NCI-H128 (cell line): ENCODE measurements around the gene LRGUK.

Experiments used
- DNase-seq: peaks from one replicate; lab custom pipeline; 2025; ENCODE audit not compliant: unreplicated experiment; lab: John Stamatoyannopoulos, UW

Gene LRGUK

DNA sequence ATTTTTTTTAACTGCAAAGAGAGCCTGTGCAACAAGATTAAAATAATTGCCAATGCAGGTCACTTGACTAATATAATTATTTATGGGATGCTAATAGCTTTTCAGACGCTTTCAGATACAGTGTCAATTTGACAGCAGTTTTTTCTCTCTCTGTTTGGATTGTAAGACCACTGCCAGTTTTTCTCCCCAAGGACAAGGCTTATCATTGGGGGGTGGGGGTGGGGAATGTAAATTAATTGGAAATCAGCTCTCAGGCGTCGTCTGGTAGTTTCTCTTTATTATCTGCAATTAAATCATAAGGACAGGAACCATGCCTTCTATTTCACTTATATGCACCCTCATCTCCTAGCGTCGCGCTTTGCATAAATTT is 559 bp upstream of the LRGUK start:
- DNase-seq, result no peak

GRCh38 chr7:134128829-134129228 is 1.7 kb downstream of the LRGUK start:
- no peak for DNase-seq

DNA sequence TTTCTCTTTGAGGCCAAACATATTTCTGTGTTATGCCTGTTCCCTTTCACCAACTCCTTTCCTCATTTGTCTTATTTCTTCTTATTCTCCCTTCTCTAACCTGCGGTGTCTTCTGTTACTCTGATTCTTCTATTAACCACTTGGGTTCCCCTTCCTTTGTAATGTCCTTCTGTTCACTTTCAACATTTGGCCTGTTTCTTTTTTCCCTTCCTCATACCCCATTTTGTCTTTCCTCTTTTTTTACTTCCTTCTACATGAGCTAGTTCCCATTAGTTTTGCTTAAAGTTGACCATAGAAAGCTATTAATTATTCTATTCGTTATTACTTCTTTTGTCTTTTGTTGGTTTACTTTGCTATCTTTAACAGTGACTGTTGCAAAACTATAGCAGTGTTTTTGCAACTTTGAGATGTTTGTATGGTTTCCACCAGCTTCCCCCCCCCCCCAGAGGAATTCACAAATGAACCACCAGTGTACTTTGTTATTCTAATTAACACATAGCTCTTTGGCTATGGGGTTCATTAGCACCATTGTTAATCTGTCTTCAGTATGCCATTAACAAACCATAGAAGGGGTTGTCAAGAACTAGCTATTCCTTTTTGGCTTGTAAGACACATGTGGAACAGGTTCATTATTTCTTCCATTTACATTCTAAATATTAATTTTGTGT is 2.9 kb downstream of the LRGUK start:
- DNase-seq, result no peak

DNA sequence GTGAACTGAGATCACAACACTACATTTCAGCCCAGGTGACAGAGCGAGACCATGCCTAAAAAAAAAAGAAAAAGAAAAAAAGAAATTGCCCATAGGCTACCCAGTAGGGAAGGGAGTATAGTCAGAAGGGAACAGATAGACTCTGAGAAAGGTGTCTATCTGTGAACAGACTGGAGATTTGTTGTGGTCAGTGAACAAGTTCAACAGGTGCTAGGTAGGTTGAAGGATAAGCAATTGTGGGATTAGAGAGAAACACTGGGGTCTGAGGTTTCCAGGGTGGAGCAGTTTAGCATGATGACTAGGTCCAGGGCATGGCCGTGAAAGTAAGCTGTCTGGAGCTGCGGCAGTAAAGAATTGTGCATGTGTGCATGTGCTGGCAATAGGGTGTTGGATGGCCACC is 6.9 kb downstream of the LRGUK start:
- no peak for DNase-seq

DNA sequence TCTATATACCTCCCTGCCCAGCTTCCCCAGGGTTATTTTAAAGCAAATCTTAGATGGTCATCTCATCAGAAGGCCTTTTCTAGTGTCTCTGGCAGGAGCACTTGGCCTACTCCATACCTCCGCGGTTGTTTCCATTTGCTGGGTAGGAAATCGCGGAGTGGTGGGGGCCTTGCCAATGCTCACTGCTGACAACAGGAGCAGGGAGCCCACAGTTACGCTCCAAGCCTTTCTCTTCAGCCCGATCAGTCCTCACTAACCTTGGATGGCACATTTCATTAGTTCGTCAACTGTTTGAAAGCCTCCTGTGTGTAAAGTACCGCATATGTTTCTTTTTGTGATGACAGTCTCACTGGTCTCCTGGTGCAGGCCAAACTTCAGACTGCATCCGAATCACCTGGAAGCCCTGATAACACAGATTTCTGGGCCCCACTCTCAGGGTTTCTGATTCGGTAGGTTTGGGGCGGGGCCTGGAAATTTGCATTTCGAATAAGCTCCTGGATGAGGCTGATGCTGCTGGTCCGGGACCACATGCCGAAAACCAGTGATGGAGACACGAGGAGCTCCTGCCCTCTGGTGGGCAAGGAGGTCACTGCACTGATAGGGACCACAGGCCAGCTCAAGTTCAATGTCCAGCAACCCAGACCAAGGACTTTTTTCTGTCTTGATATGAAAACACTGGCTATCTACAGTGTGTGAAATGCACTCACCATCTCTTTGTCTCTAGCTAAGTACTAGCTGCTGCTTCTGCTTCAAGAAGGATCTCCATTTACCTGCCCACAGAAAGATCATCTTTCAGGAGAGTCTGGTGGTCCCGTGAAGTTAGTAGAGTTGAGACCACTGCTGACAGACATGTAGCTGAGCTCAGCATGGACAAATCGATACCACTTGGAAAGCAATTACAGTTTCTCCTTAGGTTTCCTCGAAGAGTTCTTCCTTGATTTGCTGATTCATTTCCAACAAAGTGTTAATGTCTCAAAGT is 14.0 kb downstream of the LRGUK start:
- DNase-seq, result no peak

GRCh38 chr7:134141868-134142264 is 14.7 kb downstream of the LRGUK start:
- no peak for DNase-seq

DNA sequence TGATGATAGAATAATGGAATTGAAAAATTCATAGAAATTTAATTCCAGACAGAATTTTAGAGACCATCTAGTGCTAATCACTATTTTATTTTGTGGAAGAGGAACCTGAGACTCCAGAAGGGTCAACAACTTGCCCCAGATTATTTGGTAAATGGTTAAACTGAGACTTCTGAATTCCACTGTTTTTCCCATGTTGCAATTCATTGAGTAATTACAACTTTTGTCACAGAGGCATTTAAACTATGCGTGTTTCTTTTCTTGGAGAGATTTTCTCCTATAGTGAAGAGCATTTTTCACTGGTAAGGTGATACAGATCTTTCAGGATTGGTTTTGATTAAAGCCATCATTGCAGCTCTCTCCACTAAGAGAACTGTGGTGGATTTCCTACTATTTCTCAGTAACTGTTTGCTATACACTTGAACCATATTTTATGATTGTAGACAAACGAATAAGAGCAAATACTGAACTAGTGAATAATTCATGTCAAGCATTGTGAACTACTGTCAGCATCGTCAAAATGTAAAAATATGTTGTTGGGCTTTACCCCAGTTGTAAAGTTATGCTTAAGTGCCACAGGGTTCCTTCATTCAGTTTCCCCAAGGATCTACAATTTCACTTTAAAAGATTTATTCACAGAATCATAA is 26.5 kb downstream of the LRGUK start:
- no peak for DNase-seq

GRCh38 chr7:134154581-134155130 is 27.5 kb downstream of the LRGUK start:
- no peak for DNase-seq

DNA sequence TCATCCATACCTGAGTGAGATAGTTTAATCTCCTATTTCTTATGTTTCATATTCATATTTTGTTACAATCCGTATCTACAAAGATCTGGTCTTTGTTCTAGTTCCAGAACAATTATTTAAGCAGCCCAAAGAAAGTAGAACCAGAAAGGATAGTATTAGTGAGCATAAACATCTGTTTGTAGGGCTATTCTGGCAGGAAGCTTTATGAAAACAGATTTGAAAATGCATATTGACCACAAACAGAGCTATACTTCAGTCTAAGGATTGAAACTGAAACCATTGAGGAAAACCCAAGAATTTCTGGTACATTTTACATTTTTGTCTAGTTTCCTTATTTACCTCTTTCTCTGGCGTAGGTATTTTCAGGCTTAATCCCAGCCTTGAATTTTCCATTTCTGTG is 28.1 kb downstream of the LRGUK start:
- no peak for DNase-seq

GRCh38 chr7:134155871-134156270 is 28.7 kb downstream of the LRGUK start:
- DNase-seq, result no peak

DNA sequence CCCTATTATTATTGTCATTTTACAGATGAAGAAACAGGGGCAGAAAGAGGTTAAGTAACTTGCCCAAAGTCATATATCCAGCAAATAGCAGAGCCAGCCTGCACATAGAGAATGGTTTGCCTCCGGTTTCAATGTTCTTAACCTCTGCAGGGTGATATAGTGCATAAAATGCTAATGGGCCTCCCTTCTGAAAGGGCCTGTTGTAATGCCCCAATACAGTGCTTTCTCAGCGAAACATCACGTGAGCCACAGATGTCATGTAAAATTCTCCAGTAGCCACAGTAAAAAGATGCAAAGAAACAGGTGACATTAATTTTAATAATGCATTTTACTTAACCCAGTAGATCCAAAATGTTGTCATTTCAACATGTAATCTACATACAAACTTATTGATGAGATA is 38.1 kb downstream of the LRGUK start:
- no peak for DNase-seq

DNA sequence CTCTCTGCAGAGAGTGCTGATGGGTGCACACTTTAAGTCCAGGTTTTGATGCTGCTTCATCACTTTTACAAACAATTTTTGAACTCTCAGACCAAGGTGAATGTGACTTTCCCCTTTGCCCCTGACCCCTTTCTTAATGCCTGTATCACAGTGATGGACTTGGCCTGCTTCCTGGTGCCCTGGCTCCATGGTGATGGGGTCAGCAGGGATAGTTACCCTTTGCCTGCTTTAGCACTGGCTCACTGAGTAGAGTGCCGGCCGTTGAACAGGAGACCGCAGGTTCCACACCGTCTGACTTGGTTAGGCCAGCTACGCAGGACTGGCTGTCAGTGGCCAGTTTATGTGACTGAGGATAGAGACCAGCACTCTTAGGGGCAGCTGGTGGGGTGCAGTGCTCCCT is 40.1 kb downstream of the LRGUK start:
- no peak for DNase-seq

DNA sequence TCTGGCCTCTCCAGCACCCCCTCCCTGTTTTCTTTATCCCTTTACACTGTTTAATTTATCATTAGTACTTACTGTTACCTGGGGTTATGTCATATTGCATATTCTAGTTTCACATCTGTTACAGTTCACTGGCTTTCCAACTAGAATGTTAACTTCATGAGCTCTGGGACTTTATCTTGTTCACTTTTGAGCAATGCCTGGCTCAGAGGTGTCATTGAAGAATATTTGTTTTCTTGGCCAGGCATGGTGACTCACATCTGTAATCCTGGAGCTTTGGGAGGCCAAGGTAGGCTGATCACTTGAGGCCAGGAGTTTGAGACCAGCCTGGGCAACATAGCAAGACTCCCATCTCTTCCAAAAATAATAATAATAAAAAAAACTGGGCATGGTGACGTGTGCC is 40.7 kb downstream of the LRGUK start:
- no peak for DNase-seq

DNA sequence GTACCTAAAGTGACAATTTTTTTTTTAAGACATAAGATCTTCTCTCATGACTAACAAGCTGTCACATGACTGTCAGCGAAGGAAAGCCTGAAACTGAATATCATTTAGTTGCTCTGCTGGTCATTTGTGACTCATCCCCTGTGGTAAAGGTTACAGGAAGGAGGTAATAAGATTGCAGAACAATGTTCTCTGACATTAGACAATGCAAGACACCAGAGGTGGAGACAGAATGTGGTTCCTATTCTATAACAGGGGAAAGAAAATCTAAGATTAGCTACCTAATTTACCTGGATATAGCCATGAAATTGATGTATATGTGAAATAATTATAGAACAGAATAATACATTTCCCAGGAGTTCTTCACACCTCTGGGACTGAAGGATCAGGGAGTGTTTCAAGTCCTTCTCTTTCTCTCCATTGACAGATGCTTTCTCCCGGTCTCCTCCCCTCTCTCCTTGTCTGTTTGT is 47.7 kb downstream of the LRGUK start:
- DNase-seq, result no peak

GRCh38 chr7:134175334-134176036 is 48.3 kb downstream of the LRGUK start:
- DNase-seq, result no peak

- DNase-seq, result no peak
Measured at GRCh38 chr7:134176037-134176350, 48.9 kb downstream of the LRGUK start.

DNA sequence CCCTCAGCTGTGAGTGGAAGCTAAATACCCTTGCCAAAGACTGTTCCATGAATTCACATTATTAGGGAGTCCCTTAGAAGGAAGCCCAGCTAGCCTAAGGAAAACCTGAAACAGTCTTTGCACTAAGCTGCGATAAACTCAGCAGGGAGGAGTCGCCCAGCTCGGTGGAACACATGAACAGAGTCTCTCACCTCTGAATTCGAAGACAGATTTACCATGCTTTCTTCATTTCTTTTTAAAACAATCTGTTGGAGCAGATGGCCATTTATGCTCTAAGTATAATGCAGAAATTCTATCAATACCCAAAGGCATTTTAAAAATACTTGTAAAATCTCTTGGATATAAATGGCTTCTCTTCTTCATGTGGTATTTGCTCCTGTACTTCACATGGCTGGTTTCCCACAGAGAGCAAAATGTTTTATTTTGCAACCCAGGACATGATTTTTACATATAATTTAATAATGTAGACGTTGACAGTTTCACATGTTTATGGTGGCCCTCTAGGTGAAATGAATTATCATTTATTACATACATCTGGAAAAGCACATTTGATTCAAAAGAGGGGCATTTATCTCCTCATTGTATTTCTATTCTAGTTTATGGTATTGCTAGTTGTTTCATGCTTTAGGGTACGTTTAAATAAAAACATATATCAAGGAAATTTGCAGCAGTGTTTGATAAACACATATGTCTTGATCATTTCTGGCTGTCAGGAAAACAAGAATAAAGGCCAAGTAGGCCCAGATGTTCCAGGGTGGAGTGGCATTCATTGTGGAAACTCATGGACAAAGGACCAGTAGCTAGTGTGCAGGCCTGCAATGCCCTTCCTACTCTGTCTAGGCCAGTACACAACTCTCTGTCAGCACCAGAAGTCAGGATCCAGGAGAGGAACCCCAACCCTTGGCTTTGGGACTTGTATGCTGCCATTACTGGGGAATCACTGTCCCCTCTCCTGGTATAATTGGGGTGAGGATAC is 52.2 kb downstream of the LRGUK start:
- no peak for DNase-seq

GRCh38 chr7:134180376-134180775 is 53.2 kb downstream of the LRGUK start:
- no peak for DNase-seq

DNA sequence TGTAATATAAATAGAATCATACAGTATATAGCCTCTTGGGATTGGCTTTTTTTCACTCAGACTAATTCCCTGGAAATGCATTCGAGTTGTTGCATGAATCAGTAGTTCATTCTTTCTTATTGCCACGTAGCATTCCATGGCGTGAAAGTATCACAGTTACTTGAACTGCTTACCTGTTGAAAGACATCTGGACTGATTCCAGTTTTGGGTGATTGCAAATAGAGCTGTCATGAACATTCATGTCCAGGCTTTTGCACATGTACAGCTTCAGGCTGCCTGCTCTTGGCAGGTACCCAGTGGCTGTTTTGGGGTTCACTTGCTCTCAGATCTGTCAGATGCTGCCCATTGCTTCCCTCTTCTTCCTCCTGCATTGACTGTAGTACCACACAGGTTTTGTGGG is 54.9 kb downstream of the LRGUK start:
- no peak for DNase-seq

DNA sequence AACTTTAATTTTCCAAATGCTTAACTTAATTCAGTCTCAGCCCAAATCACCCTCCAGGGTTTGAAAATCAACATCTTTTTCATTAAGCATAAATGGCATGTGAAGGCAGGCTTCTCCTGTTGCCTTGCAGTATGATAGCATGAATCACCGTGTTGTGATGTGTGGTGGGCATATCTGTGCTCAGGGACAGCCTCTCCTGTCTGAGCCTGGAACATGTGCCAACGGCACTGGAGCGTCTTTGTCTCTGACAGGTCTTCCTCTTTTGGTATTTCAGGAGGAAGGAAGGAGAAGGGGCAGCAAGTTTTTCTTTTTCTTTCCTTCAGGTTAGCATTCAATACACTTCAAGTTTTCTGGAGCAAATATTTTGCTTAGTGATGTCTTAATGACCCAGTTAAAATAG is 57.6 kb downstream of the LRGUK start:
- no peak for DNase-seq
